ENCODE measurements around the gene CACNA2D3.

CACNA2D3 gene

DNA sequence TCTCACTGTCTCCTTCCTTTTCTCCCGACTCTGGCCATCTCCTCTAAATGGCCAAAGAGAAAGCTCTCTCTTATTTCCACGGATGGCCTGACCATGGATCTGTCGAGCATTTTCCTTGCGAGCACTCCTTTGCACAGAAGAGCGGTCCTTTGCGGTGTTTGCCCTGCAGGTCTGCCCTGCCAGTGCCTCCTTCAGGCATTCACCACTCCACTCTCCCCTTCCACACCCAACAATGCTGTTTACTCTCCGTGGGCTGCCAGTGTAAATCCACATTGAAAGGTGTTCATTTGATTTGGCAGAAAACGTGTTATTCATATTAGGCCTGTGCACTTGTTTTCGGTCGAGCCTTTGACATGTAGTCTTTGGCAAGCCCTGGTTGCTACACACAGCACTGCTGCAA is 49.6 kb downstream of the CACNA2D3 start:
- no peak for DNase-seq

DNA sequence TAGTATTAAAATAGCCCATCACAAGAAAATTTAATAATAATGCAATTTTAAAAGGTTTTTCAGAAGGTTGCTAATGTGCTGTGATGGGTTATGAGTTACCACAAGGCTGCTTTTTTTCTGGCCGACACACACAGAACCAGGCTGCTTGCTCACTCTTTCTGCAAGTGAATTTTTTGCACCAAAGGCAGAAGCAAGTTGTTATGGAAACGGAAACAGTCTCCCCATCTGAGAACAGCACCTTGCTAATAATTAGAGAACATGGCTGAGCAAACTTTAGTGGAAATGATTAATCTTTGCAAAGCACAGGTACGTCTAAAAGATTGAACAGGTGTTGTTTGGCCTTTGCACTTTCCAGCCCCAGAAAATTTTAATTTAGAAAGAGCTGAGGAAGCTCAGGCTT is 51.0 kb downstream of the CACNA2D3 start:
- DNase-seq, result no peak

DNA sequence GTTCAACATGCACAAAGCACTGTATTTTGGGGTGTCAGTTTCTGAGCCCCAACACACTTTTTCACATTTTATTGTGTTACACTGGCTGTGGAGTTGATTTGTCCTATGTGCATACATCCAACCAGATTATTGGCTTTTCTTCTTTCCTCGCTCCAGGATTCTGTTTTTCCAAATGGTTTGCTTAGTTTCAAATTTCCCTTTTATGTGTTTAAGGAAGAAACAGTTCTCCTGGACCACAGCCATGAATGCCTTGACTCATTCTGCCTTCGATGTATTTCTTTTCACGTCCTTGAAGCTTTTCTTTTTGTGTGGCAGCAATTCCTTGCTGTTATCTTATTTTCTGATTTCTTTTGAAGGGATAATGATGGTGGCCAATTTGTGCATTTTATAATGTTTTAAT is 53.8 kb downstream of the CACNA2D3 start:
- DNase-seq, result no peak

- DNase-seq, result no peak
Measured at GRCh38 chr3:54177816-54178215, 55.5 kb downstream of the CACNA2D3 start.

DNA sequence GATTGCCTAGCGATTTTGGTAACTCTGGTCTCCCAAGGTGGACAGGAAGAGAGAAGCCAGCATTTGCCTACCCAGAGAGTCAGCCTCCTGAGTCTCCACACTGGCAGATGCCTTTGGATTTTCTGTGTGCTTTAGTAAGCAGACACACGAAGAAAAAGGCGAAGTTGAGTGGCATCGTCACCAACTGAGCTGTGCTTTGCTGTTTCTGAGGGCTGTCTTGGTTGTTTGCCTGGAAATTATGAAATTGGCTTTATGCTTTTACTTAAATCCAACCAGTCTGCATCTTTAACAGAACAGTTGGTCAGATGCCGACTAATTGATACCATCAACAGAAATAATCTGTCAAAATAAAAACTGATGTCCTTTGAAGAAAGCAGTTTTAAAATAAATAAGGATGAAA is 56.0 kb downstream of the CACNA2D3 start:
- DNase-seq, result no peak

GRCh38 chr3:54180921-54181320 is 58.6 kb downstream of the CACNA2D3 start:
- no peak for DNase-seq

DNA sequence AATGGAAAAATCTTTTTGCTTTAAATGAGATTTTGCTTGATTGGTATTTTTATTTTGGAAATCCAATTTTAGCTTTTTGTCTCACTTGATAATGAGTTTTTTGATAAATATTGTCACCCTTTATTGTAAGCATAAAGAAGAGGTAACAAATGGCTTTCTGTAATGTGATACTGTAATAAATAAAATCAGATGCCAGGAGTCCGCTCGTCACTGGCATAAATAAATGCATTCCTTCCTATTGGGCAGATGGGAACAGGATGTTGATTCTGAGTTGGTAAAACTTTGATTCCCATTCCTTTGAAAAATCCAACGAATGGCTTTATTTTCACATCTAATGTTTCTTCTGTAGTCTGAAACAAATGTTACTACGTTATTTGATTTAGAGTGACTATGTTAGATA is 59.9 kb downstream of the CACNA2D3 start:
- DNase-seq, result no peak

DNA sequence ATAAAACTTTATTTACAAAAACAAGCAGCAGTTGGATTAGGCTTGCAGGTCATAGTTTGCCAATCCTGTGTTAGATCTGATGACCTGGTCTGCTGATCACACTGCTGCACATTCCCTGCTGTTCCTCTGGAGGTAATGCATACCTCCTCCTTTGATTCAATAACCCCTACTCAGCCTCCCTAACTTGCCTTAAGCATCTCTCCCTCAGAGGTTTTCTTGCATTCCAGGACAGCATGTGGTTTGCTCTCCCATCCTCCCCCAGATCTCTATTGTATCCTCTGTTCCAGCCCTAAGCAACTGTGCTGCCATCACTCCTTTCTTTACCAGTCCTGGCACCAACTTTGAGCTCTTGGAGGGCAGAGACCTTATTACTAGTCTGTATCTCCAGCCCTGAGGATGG is 63.4 kb downstream of the CACNA2D3 start:
- no peak for DNase-seq

DNA sequence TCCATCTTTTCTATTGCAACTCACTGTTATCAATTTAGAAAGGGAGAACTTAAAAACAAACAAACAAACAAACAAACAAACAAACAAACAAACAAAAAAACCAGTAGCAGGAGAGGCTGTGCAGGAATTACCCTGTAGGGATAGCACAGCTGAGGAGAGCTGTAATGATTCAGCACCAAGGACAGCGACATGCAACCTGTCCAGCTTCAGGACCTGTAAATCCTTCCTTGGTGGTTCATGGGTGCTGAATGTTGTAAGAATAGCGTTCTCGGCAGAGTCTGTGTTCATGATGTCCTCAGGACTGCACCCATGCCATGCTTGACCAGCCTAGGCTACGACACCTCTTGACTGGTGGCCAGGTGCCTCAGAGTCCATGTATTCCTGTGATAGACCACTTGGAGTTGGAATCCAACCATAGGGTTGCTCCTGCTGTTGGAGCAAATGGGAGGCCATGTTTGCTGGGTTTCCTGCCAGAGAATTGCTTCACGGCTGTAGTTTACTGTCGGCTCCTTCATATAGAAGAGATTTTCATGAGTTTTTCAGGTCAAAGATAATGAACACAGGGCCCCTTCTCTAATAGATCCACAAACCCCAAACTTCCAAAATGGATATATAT is 65.9 kb downstream of the CACNA2D3 start:
- no peak for DNase-seq

DNA sequence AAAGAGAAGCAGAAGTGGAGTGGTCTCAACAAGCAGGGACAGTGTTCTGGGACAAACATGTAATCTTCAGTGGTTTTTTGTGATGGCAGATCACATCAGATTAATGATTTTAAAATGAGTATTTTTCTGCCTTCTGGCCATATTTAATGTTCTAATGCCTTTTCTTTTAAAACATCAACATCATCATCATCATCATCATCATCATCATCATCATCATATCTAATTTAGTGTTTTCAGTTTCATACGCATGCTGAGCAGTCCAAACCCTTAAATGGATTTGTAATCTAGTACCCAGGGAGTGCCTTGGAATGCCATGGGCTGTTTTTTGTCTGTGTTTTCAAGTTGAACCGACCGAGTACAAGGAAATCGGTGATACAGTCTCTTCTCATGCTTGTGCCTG is 68.9 kb downstream of the CACNA2D3 start:
- DNase-seq, result no peak

GRCh38 chr3:54192026-54192425 is 69.7 kb downstream of the CACNA2D3 start:
- DNase-seq, result peak; percentile 2

GRCh38 chr3:54193093-54193492 is 70.7 kb downstream of the CACNA2D3 start:
- no peak for DNase-seq

DNA sequence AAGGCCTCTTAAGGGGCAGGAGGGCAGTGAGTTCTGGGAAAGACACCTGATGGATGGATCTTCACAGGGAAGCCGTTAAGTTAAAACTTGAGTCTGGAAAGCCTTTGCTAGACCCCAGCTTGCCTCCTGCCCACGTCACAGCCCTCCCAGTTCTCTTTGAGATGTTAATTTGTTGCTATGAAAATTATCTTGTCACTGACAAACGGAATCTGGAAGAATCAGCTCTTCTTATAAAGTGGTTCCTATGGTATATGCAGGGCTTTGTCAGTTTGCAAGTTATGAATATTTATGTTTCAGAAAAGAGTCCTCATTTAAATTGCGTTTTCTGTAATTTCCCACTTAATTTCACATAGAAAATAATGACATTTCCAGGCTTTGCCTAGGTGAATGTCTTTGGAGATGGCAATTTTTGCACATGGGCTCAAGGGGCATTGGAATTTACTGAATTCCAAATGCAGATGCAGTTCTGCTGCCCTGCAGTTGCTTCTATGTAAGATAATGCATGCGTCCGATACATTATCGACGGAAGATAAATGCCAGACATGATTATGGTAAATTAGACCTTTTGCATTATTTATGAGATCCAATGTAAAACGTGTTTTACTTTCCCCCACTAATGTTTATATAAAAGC is 74.1 kb downstream of the CACNA2D3 start:
- DNase-seq, result no peak

- DNase-seq, result no peak
Measured at GRCh38 chr3:54197509-54197908, 75.2 kb downstream of the CACNA2D3 start.

DNA sequence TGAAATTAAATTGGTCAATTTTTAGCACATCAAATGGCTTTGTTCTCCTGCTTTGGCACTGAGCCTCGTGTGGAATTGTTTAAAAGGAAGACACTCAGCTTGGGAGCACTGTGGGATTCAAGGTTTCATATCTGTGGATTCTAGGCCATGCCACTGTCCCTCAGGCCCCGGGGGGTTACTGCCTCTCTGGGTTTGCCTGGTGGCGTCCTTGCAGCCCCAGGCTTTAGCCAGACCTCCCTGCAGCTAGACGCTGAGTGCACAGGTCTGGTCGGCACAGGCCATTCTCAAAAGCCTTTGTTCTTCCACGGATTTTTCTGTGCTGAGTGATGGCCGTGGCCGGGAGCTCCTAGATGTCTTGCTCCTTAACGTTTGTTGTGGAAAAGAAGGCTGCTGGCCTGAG is 76.2 kb downstream of the CACNA2D3 start:
- no peak for DNase-seq

DNA sequence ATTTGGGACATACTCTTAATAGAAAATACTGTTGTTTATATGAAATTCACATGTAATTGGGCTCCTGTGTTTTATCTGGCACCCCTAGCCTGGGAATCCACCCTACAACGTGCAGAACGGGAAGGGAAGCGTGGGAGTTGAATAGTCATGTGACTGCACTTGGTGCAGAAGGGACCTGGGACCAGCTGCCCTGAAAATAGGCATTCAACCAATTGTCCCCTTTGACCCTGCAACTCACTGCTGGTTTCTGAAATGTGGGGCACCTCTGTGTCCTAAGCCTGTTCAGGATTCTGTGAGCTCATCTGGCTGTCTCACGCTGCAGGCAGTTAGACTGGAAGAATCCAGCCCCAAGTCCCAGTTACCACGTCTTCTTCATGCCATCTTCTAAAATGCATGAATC is 79.7 kb downstream of the CACNA2D3 start:
- no peak for DNase-seq

DNA sequence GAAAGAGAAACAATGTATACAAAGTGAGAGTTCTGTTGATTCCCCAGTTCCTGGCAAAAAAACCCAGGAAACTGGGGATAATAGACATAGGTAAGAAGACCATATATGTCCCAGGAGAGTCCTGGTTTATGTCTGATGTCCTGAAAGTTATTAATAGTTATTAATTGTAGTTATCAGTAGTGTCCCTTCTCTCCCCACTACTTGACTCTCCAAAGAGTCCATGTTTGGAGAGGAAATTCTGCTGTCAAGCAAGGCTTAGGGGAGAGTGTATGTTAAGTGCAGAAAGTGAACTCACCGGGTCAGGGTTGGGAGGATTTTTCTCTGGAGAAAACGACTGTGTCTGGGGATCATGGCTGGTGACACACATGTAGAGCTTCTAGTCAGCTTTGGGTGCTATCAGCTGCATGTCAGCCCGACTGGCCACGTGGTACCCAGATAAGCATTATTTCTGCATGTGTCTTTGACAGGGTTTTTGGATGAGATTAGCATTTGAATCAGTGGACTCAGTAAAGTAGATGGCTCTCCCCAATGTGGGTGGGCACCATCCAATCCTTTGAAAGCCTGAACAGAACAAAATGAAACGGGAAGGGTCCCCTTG is 80.4 kb downstream of the CACNA2D3 start:
- no peak for DNase-seq

GRCh38 chr3:54206874-54207273 is 84.5 kb downstream of the CACNA2D3 start:
- no peak for DNase-seq

DNA sequence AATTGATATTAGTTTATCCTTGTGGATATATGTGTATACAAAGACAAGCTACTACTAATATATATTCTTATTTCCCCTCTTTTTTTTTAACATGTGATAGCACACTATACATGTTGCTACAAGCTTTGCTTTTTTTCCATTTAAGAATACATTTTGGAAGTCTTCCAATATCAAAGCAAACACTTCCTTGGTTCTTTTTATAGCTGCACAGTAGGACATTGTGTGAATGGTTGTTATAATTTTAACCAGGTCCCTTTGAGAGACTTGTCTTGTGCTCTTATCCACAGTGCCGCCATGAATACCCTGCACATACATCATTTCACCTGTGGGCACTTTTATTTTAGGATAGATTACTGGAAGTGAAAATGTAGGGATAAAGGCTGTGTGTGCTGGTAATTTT is 88.7 kb downstream of the CACNA2D3 start:
- no peak for DNase-seq

DNA sequence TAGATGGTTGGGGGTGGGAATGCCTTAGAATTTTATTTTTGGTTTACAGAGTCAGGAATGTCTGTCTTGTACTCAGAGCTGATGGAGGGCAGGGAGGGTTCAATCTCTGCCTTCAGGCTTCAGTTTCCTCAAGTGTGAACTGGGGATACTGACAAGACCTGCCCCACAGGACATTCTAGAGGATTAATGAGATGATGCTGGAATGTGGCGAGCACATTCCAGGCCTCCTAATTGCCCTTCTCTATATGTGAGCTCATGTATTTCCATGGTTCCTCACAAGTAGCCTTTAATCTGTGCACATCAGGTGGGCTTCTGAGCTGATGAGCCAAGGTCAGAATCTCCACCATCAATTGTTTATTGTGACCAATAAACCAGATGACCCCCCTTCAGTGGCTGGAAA is 90.4 kb downstream of the CACNA2D3 start:
- DNase-seq, result no peak

GRCh38 chr3:54213907-54214306 is 91.6 kb downstream of the CACNA2D3 start:
- no peak for DNase-seq

- DNase-seq, result no peak
Measured at GRCh38 chr3:54214845-54215244, 92.5 kb downstream of the CACNA2D3 start.

DNA sequence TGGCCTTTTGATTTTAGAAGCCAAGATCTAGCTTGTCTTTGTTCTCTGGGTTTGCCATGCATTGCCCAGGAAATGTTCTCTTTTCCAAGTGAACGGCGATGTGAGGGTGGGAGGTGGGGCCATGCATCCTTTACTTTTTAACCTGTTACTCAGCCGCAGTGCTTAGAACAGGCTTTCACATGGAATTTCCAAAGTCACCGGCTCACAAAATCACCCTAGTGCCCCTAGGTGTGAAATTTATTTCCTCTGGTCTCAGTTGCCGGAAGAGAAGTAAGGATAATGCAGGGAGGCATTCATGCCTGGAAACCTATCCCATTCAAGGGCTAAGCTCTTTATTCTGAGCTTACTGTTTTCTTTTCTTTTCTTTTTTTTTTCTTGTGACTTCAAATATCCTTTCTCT is 93.2 kb downstream of the CACNA2D3 start:
- DNase-seq, result no peak

DNA sequence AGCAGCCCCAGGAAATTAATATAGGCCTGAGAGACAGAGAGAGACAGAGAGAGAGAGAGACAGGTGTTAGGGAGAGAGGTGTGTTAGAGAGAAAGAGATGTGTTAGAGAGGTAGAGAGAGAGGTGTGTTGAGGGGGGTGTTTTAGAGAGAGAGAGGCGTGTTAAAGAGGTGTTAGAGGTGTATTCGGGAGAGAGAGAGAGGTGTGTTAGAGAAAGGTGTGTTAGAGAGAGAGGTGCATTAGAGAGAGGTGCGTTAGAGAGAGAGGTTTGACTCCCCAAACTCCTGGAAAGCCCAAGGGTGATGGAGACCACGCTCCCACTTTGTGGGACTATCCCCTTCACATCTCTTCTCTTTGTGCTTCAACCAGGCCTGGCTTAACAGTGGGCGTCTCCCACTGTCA is 95.5 kb downstream of the CACNA2D3 start:
- DNase-seq, result no peak

DNA sequence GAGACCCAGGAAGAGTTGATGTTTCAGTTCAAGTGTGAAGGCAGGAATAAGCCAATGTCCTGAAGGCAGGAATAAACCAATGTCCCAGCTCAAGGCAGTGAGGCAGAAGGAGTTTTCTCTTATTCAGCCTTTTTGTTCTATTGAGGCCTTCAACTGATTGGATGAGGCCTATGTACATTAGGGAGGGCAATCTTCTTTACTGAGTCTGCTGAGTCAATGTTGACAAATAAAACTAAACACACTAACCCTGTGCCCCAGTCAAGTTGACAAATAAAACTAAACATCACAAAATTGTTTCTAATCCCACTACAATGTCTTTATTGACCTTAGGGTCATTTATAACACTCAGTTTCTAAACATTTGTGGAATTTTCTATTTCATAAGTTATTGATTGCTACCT is 100.0 kb downstream of the CACNA2D3 start:
- peak; percentile 24 for DNase-seq
